Fibroblast of pulmonary artery (primary cell): ENCODE data around the gene RGS19.

Experiments used
- DNase-seq: peaks from one replicate; pipeline ENCODE4 v3.0.0-alpha.2; 2010; ENCODE audit warnings: low read depth
- H3K4me3 ChIP-seq: replicated peaks from 2 replicates; pipeline ENCODE4 v1.5.1; 2011; ENCODE audit warnings: low read depth, mild to moderate bottlenecking, control low read depth, low read length, moderate library complexity
- TF ChIP-seq, protein P1 (sequence below): IDR thresholded peaks from 2 replicates; pipeline ENCODE4 v1.5.1; 2011; ENCODE audit warnings: mild to moderate bottlenecking, control low read depth, low read length, inconsistent platforms; ENCODE audit errors: missing control alignments

Gene RGS19

DNA sequence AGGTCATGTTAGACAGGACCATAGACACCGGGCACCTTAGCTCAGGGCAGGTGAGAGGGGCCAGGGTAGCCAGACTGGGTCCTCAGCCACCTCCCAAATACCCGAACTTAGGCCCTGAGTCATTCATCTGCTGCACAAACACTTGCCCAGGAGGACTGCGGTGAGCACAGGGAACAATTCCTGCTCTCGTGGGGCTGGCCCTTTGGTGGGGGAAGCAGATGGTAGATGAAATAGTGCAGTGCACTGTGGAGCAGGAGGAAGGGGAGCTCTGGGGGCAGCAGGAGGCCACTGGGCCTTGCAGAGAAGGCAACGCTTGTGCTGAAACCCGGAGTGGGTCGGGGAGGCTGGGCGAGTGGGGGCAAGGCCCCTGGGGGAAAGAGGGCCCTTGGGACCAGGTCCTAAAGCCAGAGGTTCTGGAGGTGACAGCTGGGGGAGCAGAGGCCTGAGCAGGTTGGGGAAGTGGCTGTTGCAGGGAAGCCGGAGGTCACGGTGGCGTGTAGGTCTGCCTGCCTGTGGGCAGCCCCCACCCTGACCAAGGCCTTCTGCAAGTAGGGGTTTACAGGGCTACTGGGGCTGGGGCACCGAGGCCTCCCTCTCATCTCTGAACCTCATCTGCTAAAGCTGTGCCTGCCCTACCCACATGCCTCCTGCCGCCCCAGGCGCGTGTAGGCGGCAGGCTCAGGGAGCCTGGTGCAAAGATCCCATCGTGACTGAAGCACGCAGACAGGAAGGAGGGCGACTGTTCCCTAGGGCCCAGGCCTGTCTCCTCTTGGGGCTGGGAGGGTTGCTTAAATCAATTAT lies 32.7 kb upstream of the RGS19 start:
- DNase-seq: no peak
- H3K4me3 ChIP-seq: no peak overlapping the region
- TF ChIP-seq, protein P1, sequence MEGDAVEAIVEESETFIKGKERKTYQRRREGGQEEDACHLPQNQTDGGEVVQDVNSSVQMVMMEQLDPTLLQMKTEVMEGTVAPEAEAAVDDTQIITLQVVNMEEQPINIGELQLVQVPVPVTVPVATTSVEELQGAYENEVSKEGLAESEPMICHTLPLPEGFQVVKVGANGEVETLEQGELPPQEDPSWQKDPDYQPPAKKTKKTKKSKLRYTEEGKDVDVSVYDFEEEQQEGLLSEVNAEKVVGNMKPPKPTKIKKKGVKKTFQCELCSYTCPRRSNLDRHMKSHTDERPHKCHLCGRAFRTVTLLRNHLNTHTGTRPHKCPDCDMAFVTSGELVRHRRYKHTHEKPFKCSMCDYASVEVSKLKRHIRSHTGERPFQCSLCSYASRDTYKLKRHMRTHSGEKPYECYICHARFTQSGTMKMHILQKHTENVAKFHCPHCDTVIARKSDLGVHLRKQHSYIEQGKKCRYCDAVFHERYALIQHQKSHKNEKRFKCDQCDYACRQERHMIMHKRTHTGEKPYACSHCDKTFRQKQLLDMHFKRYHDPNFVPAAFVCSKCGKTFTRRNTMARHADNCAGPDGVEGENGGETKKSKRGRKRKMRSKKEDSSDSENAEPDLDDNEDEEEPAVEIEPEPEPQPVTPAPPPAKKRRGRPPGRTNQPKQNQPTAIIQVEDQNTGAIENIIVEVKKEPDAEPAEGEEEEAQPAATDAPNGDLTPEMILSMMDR: no peak

DNA sequence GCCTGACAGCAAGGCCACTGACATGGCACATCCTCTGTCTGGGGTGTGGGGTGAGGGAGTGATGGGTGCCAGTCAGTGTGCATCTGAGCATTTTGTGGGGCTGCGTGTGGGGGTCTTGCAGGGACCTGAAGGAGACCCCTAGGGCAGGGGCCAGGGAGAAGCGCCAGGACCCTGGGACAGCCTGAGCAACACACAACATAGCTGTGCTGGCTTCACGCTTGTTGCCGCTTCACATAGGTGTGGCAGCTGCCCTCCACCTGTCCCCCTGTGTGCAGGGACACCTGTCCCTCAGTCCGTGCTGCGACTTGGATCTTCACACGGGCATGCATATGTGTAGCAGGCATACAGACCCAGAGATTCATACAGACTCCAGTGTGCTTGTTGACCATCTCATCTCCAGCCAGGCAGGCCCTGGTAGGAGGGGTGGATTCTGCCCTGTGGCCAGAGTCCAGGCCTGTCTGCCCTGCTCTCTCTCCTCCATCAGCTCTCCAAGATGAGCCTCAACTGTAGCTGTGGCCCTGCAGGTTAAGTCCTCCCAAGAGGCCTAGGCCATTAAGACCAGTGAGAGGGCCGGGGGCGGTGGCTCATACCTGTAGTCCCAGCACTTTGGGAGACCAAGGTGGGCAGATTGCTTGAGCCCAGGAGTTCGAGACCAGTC lies 31.2 kb upstream of the RGS19 start:
- no peak overlapping the region for H3K4me3 ChIP-seq
- TF ChIP-seq, protein P1: no peak
- no peak for DNase-seq

DNA sequence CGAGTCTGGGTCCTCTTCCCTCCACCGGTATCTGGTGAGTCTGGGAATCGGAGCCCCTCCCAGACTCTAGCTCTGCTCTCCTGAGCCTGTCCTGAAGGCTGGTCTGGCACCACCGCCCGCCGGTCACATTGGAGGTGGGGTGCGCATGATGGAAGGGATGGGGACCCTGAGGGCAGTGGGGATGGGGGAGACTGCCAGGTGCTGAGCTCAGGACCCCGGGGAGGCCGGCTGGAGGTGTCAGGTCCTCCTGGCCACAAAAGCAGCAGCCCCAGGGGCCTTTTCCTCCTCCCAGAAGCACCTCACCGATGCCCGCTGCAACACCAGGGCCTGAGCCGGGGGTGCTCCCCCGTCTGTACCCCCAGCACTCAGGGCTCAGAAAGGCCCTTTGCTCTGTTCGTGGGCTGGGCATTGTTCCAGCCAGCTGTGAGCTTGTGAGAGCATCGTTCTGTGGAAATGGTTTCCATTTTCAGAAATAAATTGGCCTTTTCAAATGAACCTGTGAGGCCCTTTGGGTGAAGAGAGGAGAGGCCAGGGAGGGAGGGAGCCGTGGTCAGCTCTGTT lies 30.6 kb upstream of the RGS19 start:
- TF ChIP-seq, protein P1: no peak
- DNase-seq: no peak
- H3K4me3 ChIP-seq: no peak overlapping the region

DNA sequence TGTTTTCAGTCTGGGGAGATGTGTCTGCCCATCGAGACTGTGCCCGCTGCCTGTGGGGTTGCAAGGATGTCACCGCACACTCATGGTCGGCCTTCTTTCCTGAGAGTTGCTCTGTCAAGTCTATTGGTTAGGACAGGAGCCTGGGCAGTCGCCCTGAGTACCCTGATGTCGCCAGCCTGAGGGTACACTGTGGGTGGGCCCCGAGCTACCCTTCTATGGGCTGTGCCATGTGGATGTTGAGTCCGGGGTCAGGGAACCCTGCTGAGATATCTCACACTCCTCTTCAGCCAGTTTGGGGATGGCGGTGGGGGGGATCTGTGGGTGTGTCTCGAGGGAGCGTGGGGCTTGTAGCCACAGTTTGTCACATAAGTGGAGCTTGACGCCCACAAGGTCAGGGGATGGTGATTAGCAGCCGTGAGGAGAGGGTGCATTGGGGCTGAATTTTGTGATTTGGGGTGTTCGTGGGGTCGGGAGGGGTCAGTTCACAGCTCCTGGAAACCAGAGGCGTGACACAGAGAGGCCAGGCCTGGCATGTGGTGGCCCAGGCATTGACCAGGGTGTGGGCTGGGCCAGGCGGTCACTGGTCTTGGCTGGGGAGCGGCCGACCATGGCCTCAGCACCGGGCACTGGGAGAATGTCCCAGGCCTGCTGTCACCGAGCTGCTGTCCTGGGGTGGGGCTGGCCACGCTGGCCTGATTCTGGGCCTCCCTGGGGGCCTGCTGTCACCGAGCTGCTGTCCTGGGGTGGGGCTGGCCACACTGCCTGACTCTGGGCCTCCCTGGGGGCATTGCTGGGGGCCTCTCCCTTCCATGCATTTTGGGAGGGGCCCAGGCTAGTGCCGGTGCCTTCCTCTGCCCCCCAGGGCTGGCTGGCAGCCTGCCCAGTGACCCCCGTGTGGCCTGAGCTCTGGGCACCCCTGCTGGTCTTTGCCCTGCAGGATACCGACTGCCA lies 29.7 kb upstream of the RGS19 start:
- DNase-seq: no peak
- no peak overlapping the region for H3K4me3 ChIP-seq
- TF ChIP-seq, protein P1: no peak

DNA sequence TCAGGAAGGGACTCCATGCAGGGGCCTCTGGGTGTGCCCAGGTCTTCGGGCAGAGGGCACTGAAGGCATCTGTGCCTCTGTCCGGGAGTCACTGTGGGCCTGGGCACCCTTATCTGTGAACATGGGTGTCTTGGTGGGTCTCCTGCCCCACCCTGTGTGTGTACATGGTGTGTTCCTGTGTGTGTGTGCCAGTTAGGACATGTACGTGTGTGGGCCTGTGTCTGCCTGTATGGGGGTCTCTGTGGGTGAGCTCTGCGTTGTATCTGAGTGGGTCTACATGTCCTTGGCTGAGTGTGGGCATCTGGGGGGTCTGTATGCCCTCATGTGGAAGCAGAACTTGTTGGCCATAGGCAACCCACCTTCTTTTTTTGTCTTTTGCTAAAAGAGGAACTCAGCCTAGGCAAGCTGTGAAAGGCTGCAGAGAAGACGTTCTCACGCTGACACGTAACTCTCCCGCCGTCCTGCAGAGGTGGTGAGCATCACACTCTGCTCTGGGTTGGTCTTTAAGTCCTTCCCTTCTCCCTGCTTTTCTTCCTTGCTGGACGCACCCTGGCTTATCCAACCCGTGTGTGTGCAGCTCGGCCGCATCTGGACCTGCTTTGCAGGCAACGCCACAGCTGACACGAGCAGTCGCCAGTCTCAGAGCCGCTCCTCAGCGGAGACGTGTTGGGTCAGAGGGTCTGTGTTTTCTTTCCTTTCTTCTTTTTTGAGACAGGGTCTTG lies 28.6 kb upstream of the RGS19 start:
- no peak for DNase-seq
- TF ChIP-seq, protein P1: no peak

More for the DNA sequence above, 28.6 kb upstream of the RGS19 start:
- no peak overlapping the region for H3K4me3 ChIP-seq
